ENCODE results near the gene SFMBT1.
"Not testable (repeated sequence)": the region's sequence is repeated elsewhere in the genome, so short reads cannot be mapped to it uniquely, and the experiment has no call there.

Gene SFMBT1

DNA sequence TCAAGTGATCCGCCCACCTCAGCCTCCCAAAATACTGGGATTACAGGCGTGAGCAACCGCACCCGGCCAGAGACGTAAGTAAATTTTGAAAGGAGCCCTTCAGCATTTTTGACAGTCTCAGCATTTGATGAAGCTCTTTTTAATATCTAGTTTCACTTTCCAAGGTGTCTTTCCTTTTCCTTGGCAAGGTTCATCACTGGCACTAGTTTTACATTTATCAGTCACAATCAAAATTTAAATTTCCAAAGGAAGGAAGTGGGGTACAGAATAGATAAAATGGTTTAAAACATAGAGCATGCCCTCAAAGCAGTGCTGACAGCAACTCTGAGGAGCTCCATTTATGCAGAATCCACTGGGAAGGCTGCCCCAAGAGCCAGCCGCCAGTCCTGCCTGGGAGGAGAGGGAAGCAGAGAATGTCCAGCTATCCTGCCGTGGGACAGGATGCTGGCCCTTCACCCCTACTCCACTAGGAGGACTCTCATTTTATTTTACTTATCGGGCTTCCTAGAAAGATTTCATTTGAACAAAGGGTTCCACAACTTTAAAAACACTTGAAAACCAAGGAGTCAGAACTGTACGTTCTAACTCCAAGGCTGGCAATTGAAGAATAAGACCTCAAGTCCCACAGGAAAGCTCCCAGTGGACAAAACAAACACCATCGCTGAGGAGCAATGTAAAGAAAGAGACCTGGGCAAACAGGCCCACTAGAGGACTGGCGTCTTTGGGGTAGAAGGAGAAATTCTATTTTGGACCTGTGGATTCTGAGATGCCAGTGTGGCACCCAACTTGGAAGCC is 9.9 kb downstream of the SFMBT1 start:
- DNase-seq (ENCODE audit: low spot score): peak; percentile 43

- not testable (repeated sequence) for DNase-seq (ENCODE audit: low spot score)
These were observed 10.9 kb downstream of the SFMBT1 start for GRCh38 chr3:53035018-53035417.

DNA sequence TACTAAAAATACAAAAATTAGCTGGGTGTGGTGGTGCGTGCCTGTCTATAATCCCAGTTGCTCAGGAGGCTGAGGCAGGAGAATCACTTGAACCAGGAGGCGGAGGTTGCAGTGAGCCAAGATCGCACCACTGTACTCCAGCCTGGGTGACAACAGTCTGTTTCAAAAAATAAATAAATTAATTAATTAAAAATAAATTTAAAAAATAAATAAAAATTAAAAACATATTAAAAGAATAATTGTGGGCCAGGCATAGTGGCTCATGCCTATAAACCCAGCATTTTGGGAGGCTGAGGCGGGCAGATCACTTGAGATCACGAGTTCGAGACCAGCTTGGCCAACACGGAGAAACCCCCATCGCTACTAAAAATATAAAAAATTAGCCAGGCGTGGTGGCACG is 11.5 kb downstream of the SFMBT1 start:
- not testable (repeated sequence) for DNase-seq (ENCODE audit: low spot score)

- no peak for DNase-seq (ENCODE audit: low spot score)
These were observed 13.3 kb downstream of the SFMBT1 start for GRCh38 chr3:53032609-53033008.

- DNase-seq (ENCODE audit: low spot score): no peak
These were observed 15.0 kb downstream of the SFMBT1 start for GRCh38 chr3:53030619-53031449.

DNA sequence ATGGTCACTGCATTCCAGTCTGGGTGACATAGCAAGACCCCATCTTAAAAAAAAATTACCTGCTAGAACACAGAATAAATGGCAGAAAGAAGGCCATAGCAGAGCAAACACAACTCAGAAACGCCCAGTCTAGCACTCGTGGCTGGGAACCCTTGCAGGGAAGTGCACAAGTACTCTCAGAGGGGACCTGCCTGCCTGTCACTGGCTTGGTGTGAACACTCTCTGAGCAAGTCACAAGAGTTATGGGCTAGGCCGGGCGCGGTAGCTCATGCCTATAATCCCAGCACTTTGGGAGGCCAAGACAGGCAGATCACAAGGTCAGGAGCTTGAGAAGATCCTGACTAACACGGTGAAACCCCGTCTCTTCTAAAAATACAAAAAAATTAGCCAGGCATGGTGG is 17.2 kb downstream of the SFMBT1 start:
- DNase-seq (ENCODE audit: low spot score): no peak

DNA sequence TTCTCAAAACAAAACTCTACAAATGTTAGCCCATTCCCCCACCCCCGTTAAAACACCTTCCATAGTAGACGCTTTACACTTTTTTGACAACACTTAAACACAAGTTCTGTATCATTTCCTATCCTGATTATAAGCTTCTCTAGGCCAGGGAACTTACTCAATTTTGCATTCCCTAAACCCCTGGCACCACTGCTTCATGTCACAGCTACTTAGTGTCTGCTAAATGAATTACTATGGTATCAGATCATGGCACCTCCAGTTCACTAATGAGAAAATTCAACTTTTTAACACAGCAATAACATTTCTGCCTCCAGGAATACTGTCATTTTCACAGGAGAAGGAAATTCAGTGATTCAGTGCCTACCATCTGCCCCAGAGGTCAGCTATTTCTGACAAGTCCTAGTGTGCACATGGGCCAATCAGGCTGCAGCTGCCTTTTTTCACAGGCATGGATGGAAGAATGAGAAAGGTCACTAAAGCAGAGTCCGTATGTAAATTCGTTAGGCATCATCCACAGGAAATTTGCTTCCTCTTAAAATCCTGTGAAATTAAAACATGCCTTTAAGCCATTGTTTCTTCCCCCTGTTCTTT is 18.5 kb downstream of the SFMBT1 start:
- DNase-seq (ENCODE audit: low spot score): peak; percentile 16

DNA sequence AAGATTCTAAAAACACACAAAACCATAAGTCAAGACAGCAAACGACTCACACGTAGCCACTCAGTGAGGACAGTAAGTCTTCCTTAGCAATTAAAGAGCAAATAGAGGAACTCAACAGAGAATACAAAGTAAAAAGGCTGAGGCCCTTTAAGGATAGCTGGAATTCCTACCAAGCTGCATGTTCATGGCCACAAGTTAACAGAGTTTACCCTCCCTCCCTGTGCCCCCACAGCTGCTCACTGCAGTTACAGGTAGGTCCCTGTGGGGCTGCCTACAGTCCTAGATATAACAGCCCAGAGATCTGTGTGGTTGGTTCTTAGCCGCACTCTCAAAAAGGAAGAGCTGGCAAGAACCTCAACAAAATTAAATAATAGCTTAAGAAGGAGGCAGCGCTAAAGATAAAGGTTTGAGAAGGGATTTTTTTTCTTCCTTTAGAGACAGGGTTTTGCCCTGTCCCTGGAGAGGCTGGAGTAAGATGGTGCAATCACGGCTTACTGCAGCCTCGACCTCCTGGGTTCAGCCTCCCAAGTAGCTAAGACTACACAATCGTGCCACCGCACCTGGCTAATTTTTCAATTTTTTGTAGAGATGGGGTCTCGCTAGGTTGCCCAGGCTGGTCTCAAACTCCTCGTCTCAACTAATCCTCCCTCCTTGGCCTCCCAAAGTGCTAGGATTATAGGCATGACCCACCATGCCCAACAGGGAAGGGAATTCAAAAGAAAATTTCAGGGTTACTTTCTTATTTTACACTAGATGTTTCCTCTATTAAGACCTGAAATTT is 19.3 kb downstream of the SFMBT1 start:
- no peak for DNase-seq (ENCODE audit: low spot score)

DNA sequence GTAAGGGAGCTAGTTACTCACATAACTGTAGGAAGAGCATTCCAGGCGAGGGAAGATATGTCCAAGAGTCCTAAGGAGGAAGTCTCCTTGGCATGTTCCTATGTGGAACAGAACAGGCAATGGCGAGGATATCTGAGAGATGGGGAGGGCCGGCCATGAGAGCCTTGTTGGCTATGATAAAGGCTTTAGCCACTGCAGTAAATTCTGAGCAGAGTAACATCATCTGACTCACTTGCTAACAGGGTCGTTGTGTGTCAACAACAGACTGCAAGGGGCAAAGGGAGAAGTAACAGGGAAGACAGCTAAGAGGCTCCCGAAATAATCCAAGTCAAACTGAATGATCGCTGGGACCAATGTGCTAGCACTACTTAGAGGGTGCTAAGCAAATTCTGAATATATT is 21.6 kb downstream of the SFMBT1 start:
- no peak for DNase-seq (ENCODE audit: low spot score)

DNA sequence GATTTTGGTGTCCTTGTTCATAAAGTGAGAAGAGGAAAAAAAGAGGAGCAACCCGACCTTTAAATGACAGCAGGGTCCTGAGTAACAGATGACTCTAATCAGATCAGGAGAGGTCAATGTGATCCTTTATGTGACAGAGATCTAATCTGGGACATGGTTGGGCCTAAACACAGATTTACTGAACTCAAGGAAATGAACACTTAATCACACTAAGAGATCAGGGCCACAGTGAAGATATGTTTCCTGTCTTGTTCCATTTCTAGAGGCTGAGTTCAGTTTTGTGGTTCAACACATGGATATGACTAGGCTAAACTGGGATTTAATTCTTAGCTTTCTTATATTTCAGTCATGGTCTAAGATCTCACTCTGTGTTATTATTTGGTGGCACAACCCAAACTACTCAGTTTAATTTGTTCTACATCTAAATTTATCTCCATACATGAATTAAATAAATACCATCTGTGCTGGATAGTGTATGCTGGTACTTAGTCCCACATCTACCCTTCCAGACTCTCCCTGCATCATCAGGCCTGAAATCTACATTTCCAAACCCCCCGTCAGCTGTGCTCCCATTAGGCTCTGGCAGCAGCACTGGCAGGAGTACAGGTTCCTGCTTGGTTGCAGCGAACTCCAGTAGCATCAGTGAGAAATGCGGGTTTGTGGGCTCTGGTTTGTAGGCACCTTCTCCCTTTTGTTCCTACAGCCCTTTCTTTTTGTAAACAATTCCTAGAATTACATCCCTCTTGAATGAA is 22.6 kb downstream of the SFMBT1 start:
- DNase-seq (ENCODE audit: low spot score): no peak

GRCh38 chr3:53022647-53023046 is 23.2 kb downstream of the SFMBT1 start:
- DNase-seq (ENCODE audit: low spot score): no peak

DNA sequence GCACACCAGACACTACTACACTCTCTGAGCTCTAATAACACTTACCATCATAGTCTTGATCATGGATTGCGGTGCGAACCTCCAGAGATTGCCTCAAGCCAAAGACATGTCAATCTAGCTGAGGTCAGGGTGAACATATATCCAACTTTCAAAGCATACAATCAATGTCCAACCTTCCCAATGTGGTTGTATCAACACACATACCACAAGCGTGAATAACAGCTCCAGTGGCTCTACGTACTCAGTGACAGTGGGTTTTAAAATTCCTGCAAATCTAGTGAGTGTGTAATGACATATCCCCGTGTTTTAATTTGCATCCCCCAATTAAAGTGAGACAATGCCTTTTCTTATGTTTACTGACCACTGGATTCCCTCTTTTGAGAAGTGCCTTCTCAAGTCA is 29.6 kb downstream of the SFMBT1 start:
- DNase-seq (ENCODE audit: low spot score): no peak

DNA sequence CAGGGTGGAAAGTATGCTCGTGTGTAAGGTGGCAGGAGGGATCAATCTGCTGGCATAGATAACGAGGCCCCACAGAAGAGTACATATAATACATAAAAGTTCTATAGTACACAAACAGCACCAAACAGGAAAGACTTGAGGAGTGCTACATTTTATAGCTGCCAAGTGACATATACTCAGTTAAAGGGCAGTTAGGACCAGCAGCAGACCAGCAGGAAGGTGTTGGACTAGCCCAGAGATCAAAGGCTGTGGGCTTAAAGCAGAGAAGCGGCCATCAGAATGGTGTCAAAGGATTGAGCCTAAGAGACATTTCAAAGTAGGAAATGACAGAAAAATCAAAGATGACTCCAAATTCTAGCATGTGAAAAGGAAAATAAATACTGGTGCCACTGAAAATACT is 34.5 kb downstream of the SFMBT1 start:
- DNase-seq (ENCODE audit: low spot score): no peak

DNA sequence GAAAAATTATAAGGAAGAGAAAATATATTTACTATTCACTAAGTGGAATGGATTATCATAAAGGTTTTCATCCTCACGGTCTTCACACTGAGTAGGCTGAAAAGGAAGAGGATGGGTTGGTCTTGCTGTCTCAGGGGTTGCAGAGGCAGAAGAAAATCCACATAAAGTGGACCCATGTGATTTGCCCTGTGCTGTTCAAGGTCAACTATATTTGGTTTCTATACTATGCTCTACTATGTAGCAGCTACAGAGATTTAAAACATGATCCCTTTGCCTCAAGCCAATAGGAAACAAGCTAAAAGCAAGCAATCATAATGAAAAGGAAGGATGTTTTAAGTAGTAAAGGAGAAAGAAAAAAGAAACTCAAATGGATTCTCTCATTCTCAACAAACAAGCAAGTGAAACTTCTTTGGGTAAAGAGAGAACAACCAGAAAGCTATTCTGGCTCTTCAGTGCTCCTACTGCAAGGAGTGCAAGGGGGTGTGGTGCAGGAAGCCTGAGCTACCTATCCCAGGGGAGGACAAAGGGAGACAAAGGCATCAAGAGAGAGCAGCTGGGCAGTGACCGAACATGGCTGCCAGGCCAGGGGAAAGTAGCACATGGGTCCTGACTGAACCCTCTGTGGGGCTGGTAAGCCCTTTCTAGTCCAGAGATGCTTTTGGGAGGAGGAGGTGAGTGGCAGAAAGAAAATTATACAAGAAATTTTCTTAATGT is 35.9 kb downstream of the SFMBT1 start:
- no peak for DNase-seq (ENCODE audit: low spot score)

GRCh38 chr3:53008932-53009331 is 36.9 kb downstream of the SFMBT1 start:
- DNase-seq (ENCODE audit: low spot score): no peak

GRCh38 chr3:53005854-53006513 is 39.9 kb downstream of the SFMBT1 start:
- no peak for DNase-seq (ENCODE audit: low spot score)

DNA sequence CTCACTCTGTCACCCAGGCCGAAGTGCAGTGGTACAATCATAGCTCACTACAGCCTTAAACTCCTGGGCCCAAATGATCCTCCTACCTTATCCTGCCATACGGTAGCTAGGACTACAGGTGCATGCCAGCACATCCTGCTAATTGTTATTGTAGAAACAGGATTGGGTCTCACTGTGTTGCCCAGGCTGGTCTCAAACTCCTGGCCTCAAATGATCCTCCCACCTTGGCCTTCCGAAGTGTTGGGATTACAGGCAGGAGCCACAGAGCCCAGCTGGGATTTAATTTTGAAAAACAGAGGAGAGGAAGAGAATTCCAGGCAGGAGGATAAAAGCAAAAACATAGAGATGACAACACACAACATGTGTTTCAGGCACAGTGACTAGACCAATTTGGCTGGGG is 40.5 kb downstream of the SFMBT1 start:
- no peak for DNase-seq (ENCODE audit: low spot score)

- DNase-seq (ENCODE audit: low spot score): no peak
These were observed 42.6 kb downstream of the SFMBT1 start for GRCh38 chr3:53003320-53003719.

DNA sequence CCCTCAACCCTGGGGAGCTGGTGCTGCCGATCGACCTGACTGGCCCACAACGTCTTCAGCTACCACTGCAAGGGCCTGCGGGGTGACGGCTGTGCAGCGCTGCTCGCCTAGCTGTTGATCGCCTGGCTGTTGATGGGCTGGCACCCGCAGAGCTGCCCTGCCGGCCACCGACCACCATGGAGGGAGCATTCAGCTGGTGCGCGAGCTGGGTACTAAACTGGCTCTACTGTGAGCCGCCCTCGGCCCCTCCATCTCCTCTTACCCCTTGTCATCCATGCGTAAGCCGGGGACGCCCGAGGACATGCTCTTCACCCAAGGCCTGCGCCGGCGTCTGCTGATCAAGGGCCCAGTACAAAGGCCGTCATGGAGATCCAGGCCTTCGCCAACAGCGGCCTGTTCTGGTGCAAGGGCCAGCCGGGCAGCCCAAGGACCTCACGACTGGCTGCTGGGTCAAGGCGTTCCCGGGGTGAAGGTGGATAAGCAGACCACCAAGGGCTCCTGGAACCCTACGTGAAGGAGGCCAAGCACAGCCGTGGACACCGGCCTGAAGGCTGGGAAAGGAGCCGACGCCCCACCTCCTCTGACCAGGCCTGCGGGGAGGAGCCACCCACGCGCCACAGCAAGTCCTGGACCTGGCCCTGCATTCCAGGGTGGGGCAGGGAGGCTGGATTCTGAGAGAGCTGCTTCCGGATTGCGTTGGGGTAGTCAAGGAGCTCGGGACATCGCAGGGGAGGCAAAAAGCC is 46.9 kb downstream of the SFMBT1 start:
- DNase-seq (ENCODE audit: low spot score): no peak

DNA sequence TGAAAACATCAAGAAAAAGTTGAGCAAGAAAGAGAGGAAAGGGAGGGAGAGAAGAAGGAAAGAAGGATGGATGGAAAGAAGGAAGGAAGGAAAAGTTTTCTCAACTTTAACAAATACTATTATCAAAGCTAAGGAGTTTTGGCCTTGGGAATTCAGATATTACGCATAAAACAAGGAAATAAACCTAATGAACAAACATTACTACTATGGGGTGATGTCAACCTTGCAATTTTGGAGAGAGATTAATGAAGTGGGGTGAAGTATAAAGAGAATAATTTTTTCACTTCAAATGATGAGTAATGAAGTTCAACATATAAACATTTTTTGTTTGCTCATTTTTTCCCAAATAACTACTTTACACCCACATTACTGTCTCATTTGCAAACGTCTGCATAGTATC is 55.2 kb downstream of the SFMBT1 start:
- DNase-seq (ENCODE audit: low spot score): no peak
